ENCODE data around the gene POLR3E. TPM values are rescaled to one million over a fixed set of nuclear protein-coding genes. Genes with fewer than 3 reads are reported as not detected.

The POLR3E gene
- total RNA-seq, 1 experiment from 2014 or later, result 65.0 TPM

DNA sequence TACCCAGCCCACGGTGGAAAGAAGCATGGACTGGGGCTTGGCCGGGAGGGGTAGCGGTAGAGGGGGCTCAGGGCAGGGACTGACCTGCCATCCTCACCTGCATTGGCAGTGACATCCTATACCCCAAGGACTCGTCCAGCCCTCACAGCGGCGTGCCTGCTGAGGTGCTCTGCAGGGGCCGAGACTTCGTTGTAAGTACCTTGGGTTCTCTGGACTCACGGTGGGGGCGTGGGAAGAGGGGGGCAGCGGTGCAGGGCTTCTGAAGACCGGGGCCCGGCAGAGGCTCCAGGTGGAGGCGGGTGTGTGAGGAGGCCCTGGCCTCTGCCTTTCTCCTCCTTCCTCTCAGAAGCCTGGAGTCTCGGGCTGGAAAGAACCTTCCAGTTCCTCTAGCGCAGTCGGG lies 25.5 kb downstream of the POLR3E start:
- Histone ChIP-seq H3K79me2 (ENCODE audit: insufficient read depth, low read length) (peaks cover 11% of the 10 kb centered on the region; the same call in 1 of the 2 replicates), H3K4me1 (ENCODE audit: control insufficient read depth in 1 of 2, insufficient read depth in 2 of 2, low read length in 2 of 2) (no peaks in the 10 kb centered on the region), H3K9me3 (ENCODE audit: control insufficient read depth in 1 of 2, insufficient read depth in 1 of 2, low read depth in 1 of 2, low read length in 2 of 2) (no peaks in the 10 kb centered on the region), H3K27me3 (ENCODE audit: insufficient read depth, low read length) (no peaks in the 10 kb centered on the region), H3K9me2 (ENCODE audit: insufficient read depth) (no peaks in the 10 kb centered on the region), H2AFZ (ENCODE audit: low read depth, low read length, poor library complexity, severe bottlenecking) (no peak overlapping the region), H3K4me2 (ENCODE audit: low read length) (no peak overlapping the region), H3K36me3 (ENCODE audit: control insufficient read depth in 1 of 2, insufficient read depth in 2 of 2, low read length in 2 of 2) (peaks cover 27 to 28% of the 10 kb centered on the region in 2 experiments), H3K9ac (ENCODE audit: low read length) (no peak overlapping the region), H3K4me3 (replicated peaks in 1 of 2; ENCODE audit: low read depth in 1 of 2, low read length in 2 of 2) (no peak overlapping the region), H4K20me1 (ENCODE audit: insufficient read depth) (no peaks in the 10 kb centered on the region), H3K27ac (ENCODE audit: low read depth, low read length) (no peak overlapping the region)
- TF ChIP-seq, protein P1, sequence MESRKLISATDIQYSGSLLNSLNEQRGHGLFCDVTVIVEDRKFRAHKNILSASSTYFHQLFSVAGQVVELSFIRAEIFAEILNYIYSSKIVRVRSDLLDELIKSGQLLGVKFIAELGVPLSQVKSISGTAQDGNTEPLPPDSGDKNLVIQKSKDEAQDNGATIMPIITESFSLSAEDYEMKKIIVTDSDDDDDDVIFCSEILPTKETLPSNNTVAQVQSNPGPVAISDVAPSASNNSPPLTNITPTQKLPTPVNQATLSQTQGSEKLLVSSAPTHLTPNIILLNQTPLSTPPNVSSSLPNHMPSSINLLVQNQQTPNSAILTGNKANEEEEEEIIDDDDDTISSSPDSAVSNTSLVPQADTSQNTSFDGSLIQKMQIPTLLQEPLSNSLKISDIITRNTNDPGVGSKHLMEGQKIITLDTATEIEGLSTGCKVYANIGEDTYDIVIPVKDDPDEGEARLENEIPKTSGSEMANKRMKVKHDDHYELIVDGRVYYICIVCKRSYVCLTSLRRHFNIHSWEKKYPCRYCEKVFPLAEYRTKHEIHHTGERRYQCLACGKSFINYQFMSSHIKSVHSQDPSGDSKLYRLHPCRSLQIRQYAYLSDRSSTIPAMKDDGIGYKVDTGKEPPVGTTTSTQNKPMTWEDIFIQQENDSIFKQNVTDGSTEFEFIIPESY (IDR thresholded peaks at IDR 0.05; ENCODE audit: extremely low read depth, insufficient replicate concordance, low read length), result no peak
- TF ChIP-seq CBX3 (IDR thresholded peaks at IDR 0.05; ENCODE audit: low read depth) (no peak), EGR1 (IDR thresholded peaks at IDR 0.05; ENCODE audit: low read depth) (no peak), ZFX (IDR thresholded peaks at IDR 0.05) (no peak), EZH2 (IDR thresholded peaks at IDR 0.05) (no peak), CEBPB (IDR thresholded peaks at IDR 0.05; ENCODE audit: low read depth) (no peak), SIN3A (IDR thresholded peaks at IDR 0.05; ENCODE audit: low read depth) (no peak), SRF (IDR thresholded peaks at IDR 0.05; ENCODE audit: low read depth) (no peak), POLR2AphosphoS5 (IDR thresholded peaks at IDR 0.05; ENCODE audit: low read depth, low read length) (no peak), POLR2A (IDR thresholded peaks at IDR 0.05; ENCODE audit: borderline replicate concordance, extremely low read depth, insufficient read depth, insufficient read length) (no peak)
- TF ChIP-seq, protein P2, sequence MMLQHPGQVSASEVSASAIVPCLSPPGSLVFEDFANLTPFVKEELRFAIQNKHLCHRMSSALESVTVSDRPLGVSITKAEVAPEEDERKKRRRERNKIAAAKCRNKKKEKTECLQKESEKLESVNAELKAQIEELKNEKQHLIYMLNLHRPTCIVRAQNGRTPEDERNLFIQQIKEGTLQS (IDR thresholded peaks at IDR 0.05), result no peak
- ChIA-PET POLR2A (no interaction called here), RAD21 (ENCODE audit: low non-redundant PET in 1 of 2, low total read pairs in 2 of 2, uncharacterized antibody in 2 of 2, unreplicated experiment in 2 of 2) (no interaction called here), CTCF (no interaction called here)
- ATAC-seq (no peak), DNase-seq (ENCODE audit: low read depth, low spot score) (no peak)
- no TSS peak for BruUV-seq (replicated peaks)
- intact Hi-C loops (cut with micrococcal nuclease), result loop anchor here (5.0 to 10.0 kb wide), 4 partner anchors 62 to 1018 kb away; no protein-coding TSS in a partner anchor
